OCI-LY3 (cell line): ENCODE results near the gene PRADC1.

Experiments
- H2AFZ ChIP-seq: fragments of 200-600, 300-600 bp; shearing (Covaris generic); 2 replicates; pipeline ENCODE4 v1.6.0; 2014; ENCODE audit warnings: antibody characterized with exemption, low read depth, low read length
- H3K27ac ChIP-seq: fragments of 200-600, 300-600 bp; sonication (generic); 2 replicates; pipeline ENCODE4 v1.5.1; 2014; ENCODE audit warnings: mild to moderate bottlenecking, low read length, moderate library complexity, mixed read lengths
- H3K27me3 ChIP-seq: fragments of 200-600, 300-600 bp; sonication (generic); 2 replicates; pipeline ENCODE4 v1.6.1; 2014; ENCODE audit warnings: low read depth, low read length, mixed read lengths
- H3K36me3 ChIP-seq: fragments of 200-600, 300-600 bp; sonication (generic); replicated peaks from 2 replicates; pipeline ENCODE3; 2014; ENCODE audit warnings: low read depth, low read length, mixed read lengths
- H3K4me1 ChIP-seq: fragments of 300-600, 200-600 bp; sonication (generic); 2 replicates; pipeline ENCODE4 v1.6.1; 2014; ENCODE audit warnings: low read length, mixed read lengths
- H3K4me2 ChIP-seq: fragments of 200-600, 300-600 bp; sonication (generic); 2 replicates; pipeline ENCODE4 v1.6.1; 2014; ENCODE audit warnings: low read length, mixed read lengths
- H3K4me3 ChIP-seq: fragments of 300-600, 200-600 bp; sonication (generic); 2 replicates; pipeline ENCODE4 v1.5.1; 2014; ENCODE audit warnings: antibody characterized with exemption, mild to moderate bottlenecking, low read length, moderate library complexity
- H3K79me2 ChIP-seq: fragments of 300-600, 200-600 bp; shearing (Covaris generic); 2 replicates; pipeline ENCODE4 v1.6.1; 2014; ENCODE audit warnings: mild to moderate bottlenecking, low read length, mixed read lengths
- H3K9ac ChIP-seq: fragments of 300-600, 200-600 bp; shearing (Covaris generic); 2 replicates; pipeline ENCODE4 v1.6.0; 2014; ENCODE audit warnings: mild to moderate bottlenecking, low read length, moderate library complexity
- H3K9me3 ChIP-seq: fragments of 200-600, 300-600 bp; shearing (Covaris generic); 2 replicates; pipeline ENCODE4 v1.6.1; 2014; ENCODE audit warnings: low read length, mixed read lengths; ENCODE audit not compliant: insufficient read depth
- H4K20me1 ChIP-seq: fragments of 200-600, 300-600 bp; sonication (generic); 2 replicates; pipeline ENCODE4 v1.6.1; 2016; ENCODE audit warnings: low read length, mixed read lengths; ENCODE audit not compliant: insufficient read depth
- CTCF ChIP-seq: fragments of 200-600, 300-600 bp; sonication (generic); IDR thresholded peaks from 2 replicates; pipeline ENCODE4 v1.5.1; 2014; ENCODE audit warnings: antibody characterized with exemption, low read length, low read depth
- EZH2phosphoT487 ChIP-seq: fragments of 200-600 bp; shearing (Covaris generic); IDR thresholded peaks from 2 replicates; pipeline ENCODE4 v1.6.1; 2018; ENCODE audit warnings: antibody characterized with exemption, mixed run types, low read depth

The PRADC1 gene

GRCh38 chr2:73215254-73215653 is 17.8 kb downstream of the PRADC1 start:
- peaks cover 49% of the 10 kb centered on the region for H3K79me2 ChIP-seq
- peaks cover 32% of the 10 kb centered on the region for H3K4me1 ChIP-seq
- H3K27ac ChIP-seq = no peak overlapping the region
- 0 out of 2 replicates have a peak, but pooled peaks cover 7% of the 10 kb centered on the region for H4K20me1 ChIP-seq
- H3K9me3 ChIP-seq = no peaks in the 10 kb centered on the region
- no peaks in the 10 kb centered on the region for H3K27me3 ChIP-seq
- TF ChIP-seq EZH2phosphoT487 (no peak), CTCF (no peak)
- H2AFZ ChIP-seq = no peak overlapping the region
- H3K4me3 ChIP-seq = peak overlapping the region; percentile 84
- H3K4me2 ChIP-seq = peak overlapping the region; percentile 66
- H3K9ac ChIP-seq = peak overlapping the region; percentile 76
- peaks cover 3% of the 10 kb centered on the region for H3K36me3 ChIP-seq

- Histone ChIP-seq H3K9ac (peak within 1 kb of the TSS; percentile 76), H3K27me3 (no peaks in the 10 kb centered on the region), H3K79me2 (peaks cover 49% of the 10 kb centered on the region), H2AFZ (peak within 1 kb of the TSS; percentile 93), H3K4me1 (peaks cover 23% of the 10 kb centered on the region), H3K36me3 (no peaks in the 10 kb centered on the region), H3K27ac (peak within 1 kb of the TSS; percentile 49), H3K9me3 (no peaks in the 10 kb centered on the region), H3K4me2 (peak within 1 kb of the TSS; percentile 66), H3K4me3 (peak within 1 kb of the TSS; percentile 84), H4K20me1 (no peaks in the 10 kb centered on the region)
- TF ChIP-seq CTCF (no peak), EZH2phosphoT487 (no peak)
These were observed 18.7 kb downstream of the PRADC1 start, which contains the start of gene SMYD5 for GRCh38 chr2:73214120-73215035. Gene SMYD5, plus strand, starts transcription at chr2:73214245. Its CDS starts 22 bp downstream, at chr2:73214267.

GRCh38 chr2:73212448-73213176 is 20.4 kb downstream of the PRADC1 start:
- peak overlapping the region; percentile 93 for H2AFZ ChIP-seq
- TF ChIP-seq CTCF = peak; percentile 82
- no peak for TF ChIP-seq EZH2phosphoT487
- peaks cover 23% of the 10 kb centered on the region for H3K4me1 ChIP-seq
- no peaks in the 10 kb centered on the region for H4K20me1 ChIP-seq
- H3K27ac ChIP-seq = peak overlapping the region; percentile 49; the same call in 1 of the 2 replicates
- no peaks in the 10 kb centered on the region for H3K36me3 ChIP-seq
- H3K79me2 ChIP-seq = peaks cover 35% of the 10 kb centered on the region
- no peaks in the 10 kb centered on the region for H3K27me3 ChIP-seq
- H3K4me3 ChIP-seq = peak overlapping the region; percentile 84
- no peaks in the 10 kb centered on the region for H3K9me3 ChIP-seq
- H3K9ac ChIP-seq = peak overlapping the region; percentile 76
- H3K4me2 ChIP-seq = peak overlapping the region; percentile 66

- Histone ChIP-seq H3K4me3 (no peak overlapping the region), H3K27ac (no peak overlapping the region), H3K9me3 (no peaks in the 10 kb centered on the region), H3K9ac (no peak overlapping the region), H3K79me2 (peaks cover 29% of the 10 kb centered on the region), H3K4me2 (peak overlapping the region; percentile 66), H2AFZ (peak overlapping the region; percentile 93; the same call in 1 of the 2 replicates), H4K20me1 (no peaks in the 10 kb centered on the region), H3K36me3 (no peaks in the 10 kb centered on the region), H3K4me1 (peaks cover 23% of the 10 kb centered on the region), H3K27me3 (no peaks in the 10 kb centered on the region)
- TF ChIP-seq EZH2phosphoT487 = no peak
- TF ChIP-seq CTCF = no peak
These were observed 21.0 kb downstream of the PRADC1 start for GRCh38 chr2:73212098-73212447.
